Measurements from ENCODE around the gene ZAP70. TPM values are rescaled to one million over a fixed set of nuclear protein-coding genes. Genes with fewer than 3 reads are reported as not detected.
"Not testable (repeated sequence)": the region's sequence is repeated elsewhere in the genome, so short reads cannot be mapped to it uniquely, and the experiment has no call there.

The ZAP70 gene
- total RNA-seq, 1 donor from 2014 or later = 3.8 TPM

DNA sequence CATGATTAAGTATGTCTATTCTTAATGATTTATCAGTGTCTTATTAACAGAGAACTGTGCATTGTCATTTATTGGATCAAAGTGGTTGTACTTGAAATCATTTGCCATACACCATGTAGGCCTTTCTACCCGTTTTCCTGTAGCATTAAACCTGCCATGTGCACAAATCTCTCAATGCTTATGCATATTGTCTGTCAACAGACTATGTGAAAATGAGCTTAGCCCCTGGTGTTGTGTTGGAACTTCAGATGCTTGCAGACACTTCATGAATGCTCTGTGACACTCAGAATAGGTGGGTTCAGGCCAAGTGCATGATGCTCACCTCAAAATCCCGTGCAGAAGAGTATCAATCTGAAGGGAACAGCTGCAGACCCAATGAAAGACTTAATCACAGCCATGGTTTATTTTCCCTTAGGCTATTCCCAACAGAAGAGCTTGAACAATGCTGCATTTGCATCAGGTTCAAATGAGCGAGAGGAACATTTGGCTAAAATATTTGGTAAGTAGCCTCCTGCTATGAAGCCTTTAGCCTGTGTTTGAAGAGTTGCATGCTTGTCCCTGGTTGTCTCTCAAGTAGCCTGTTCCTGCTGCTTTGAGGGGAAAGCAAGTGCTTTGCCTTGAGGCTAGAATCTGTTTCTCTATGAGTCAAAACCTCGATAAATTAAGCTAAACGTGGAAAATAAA, 37.8 kb upstream of the ZAP70 start:
- DNase-seq (ENCODE audit: low spot score, unreplicated experiment) = no peak
- peaks cover 4% of the 10 kb centered on the region for H3K36me3 Mint-ChIP-seq (ENCODE audit: insufficient read depth)
- peaks cover 4% of the 10 kb centered on the region for H3K4me1 Mint-ChIP-seq (ENCODE audit: low read depth)
- no peak overlapping the region for H3K27ac Mint-ChIP-seq
- H3K9me3 Mint-ChIP-seq (ENCODE audit: low read depth) = peaks cover 4% of the 10 kb centered on the region
- TF ChIP-seq, protein P1, sequence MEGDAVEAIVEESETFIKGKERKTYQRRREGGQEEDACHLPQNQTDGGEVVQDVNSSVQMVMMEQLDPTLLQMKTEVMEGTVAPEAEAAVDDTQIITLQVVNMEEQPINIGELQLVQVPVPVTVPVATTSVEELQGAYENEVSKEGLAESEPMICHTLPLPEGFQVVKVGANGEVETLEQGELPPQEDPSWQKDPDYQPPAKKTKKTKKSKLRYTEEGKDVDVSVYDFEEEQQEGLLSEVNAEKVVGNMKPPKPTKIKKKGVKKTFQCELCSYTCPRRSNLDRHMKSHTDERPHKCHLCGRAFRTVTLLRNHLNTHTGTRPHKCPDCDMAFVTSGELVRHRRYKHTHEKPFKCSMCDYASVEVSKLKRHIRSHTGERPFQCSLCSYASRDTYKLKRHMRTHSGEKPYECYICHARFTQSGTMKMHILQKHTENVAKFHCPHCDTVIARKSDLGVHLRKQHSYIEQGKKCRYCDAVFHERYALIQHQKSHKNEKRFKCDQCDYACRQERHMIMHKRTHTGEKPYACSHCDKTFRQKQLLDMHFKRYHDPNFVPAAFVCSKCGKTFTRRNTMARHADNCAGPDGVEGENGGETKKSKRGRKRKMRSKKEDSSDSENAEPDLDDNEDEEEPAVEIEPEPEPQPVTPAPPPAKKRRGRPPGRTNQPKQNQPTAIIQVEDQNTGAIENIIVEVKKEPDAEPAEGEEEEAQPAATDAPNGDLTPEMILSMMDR (IDR thresholded peaks at IDR 0.05; ENCODE audit: unreplicated experiment) = no peak
- no peak overlapping the region for H3K4me3 Mint-ChIP-seq (ENCODE audit: low read depth)
- H3K27me3 Mint-ChIP-seq = no peaks in the 10 kb centered on the region

DNA sequence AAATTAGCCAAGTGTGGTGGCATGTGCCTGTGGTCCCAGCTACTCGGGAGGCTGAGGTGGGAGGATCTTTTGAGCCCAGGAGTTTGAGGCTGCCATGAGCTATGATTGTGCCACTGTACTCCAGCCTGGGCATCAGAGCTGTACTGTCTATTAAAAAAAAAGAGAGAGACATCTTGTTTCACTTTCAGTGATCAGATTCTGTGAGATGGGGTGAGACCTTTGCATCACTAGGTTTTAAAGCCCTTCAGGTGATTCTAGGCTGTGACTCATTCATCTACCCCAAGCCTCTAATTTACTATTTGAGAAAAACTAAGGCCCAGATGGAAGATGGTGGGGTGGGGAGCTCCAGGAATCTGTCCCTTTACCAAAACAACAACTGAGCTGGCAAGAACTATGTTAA, 36.8 kb upstream of the ZAP70 start:
- DNase-seq (ENCODE audit: low spot score, unreplicated experiment) = no peak
- H3K9me3 Mint-ChIP-seq (ENCODE audit: low read depth) = peaks cover 7% of the 10 kb centered on the region
- H3K4me1 Mint-ChIP-seq (ENCODE audit: low read depth) = peaks cover 4% of the 10 kb centered on the region
- no peak overlapping the region for H3K4me3 Mint-ChIP-seq (ENCODE audit: low read depth)
- no peaks in the 10 kb centered on the region for H3K27me3 Mint-ChIP-seq
- TF ChIP-seq, protein P1 (IDR thresholded peaks at IDR 0.05; ENCODE audit: unreplicated experiment) = no peak
- no peak overlapping the region for H3K27ac Mint-ChIP-seq
- peaks cover 4% of the 10 kb centered on the region for H3K36me3 Mint-ChIP-seq (ENCODE audit: insufficient read depth)

DNA sequence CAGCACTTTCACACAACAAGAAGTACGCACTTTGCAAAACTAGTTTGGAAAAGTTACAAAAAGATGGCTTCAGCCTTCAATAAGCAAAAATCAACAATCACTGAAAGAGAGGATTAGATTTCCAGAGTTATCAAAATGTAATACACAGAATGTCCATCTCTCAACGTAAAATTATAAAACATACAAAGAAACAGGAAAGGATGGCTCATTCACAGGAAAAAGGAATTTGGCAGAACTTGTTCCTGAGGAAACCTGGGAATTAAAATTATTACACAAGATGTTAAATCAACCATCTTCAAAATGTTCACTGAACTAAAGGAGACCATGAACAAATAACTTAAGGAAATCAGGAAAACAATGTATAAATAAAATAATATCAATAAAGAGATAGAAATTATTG, 35.9 kb upstream of the ZAP70 start:
- Mint-ChIP-seq H3K4me1 (ENCODE audit: low read depth) (peaks cover 4% of the 10 kb centered on the region), H3K27me3 (no peaks in the 10 kb centered on the region), H3K4me3 (ENCODE audit: low read depth) (no peak overlapping the region), H3K36me3 (ENCODE audit: insufficient read depth) (peaks cover 4% of the 10 kb centered on the region), H3K27ac (no peak overlapping the region), H3K9me3 (ENCODE audit: low read depth) (peaks cover 7% of the 10 kb centered on the region)
- TF ChIP-seq, protein P1 (IDR thresholded peaks at IDR 0.05; ENCODE audit: unreplicated experiment) = no peak
- DNase-seq (ENCODE audit: low spot score, unreplicated experiment) = no peak

- Mint-ChIP-seq H3K27ac (no peak overlapping the region), H3K4me3 (ENCODE audit: low read depth) (no peak overlapping the region), H3K36me3 (ENCODE audit: insufficient read depth) (peaks cover 4% of the 10 kb centered on the region), H3K4me1 (ENCODE audit: low read depth) (peaks cover 4% of the 10 kb centered on the region), H3K27me3 (no peaks in the 10 kb centered on the region), H3K9me3 (ENCODE audit: low read depth) (peaks cover 7% of the 10 kb centered on the region)
- TF ChIP-seq, protein P1 (IDR thresholded peaks at IDR 0.05; ENCODE audit: unreplicated experiment) = no peak
- no peak for DNase-seq (ENCODE audit: low spot score, unreplicated experiment)
These were observed 35.1 kb upstream of the ZAP70 start for GRCh38 chr2:97678298-97678697.

GRCh38 chr2:97687235-97687634, 26.1 kb upstream of the ZAP70 start:
- DNase-seq (ENCODE audit: low spot score, unreplicated experiment); H3K36me3 Mint-ChIP-seq (ENCODE audit: insufficient read depth); H3K9me3 Mint-ChIP-seq (ENCODE audit: low read depth); H3K27ac Mint-ChIP-seq; H3K27me3 Mint-ChIP-seq; H3K4me1 Mint-ChIP-seq (ENCODE audit: low read depth); H3K4me3 Mint-ChIP-seq (ENCODE audit: low read depth): not testable (repeated sequence)

All from progenitor cell of endocrine pancreas (in vitro differentiated cells).